Measurements from ENCODE around the gene CRYGN.

Gene CRYGN

GRCh38 chr7:151420144-151420543 lies 19.8 kb downstream of the CRYGN start:
- H3K27me3 ChIP-seq = no peaks in the 10 kb centered on the region
- no peaks in the 10 kb centered on the region for H3K9me3 ChIP-seq
- peaks cover 4 to 9% of the 10 kb centered on the region in 2 experiments for H3K4me1 ChIP-seq (ENCODE audit: control insufficient read depth in 1 of 2, insufficient read depth in 1 of 2, low read depth in 1 of 2, low read length in 1 of 2)
- H3K4me3 ChIP-seq (ENCODE audit: low read depth in 1 of 2, low read length in 1 of 2) = no peak overlapping the region
- TF ChIP-seq, protein P1, sequence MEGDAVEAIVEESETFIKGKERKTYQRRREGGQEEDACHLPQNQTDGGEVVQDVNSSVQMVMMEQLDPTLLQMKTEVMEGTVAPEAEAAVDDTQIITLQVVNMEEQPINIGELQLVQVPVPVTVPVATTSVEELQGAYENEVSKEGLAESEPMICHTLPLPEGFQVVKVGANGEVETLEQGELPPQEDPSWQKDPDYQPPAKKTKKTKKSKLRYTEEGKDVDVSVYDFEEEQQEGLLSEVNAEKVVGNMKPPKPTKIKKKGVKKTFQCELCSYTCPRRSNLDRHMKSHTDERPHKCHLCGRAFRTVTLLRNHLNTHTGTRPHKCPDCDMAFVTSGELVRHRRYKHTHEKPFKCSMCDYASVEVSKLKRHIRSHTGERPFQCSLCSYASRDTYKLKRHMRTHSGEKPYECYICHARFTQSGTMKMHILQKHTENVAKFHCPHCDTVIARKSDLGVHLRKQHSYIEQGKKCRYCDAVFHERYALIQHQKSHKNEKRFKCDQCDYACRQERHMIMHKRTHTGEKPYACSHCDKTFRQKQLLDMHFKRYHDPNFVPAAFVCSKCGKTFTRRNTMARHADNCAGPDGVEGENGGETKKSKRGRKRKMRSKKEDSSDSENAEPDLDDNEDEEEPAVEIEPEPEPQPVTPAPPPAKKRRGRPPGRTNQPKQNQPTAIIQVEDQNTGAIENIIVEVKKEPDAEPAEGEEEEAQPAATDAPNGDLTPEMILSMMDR (IDR thresholded peaks at IDR 0.05) = no peak
- H3K36me3 ChIP-seq = no peaks in the 10 kb centered on the region
- no peak overlapping the region for H3K27ac ChIP-seq

DNA sequence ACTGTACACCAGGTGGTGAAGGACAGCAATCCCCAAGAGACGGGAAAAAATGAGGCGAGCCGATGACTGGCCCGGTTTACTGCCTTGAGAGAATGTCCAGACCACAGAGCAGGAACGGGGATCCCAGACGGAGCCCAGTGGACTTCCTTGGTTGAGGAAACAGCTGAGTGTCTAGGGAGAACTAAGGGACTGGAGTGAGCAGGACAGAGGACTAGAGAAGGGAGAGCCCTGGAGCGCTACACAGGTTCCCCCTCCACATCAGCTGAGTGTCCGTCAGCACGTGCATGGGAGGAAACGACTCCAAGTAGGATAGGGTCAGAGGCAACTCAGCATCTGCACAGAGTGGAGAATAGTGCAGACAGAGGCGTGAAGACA lies 23.0 kb downstream of the CRYGN start:
- peaks cover 4 to 9% of the 10 kb centered on the region in 2 experiments for H3K4me1 ChIP-seq (ENCODE audit: control insufficient read depth in 1 of 2, insufficient read depth in 1 of 2, low read depth in 1 of 2, low read length in 1 of 2)
- H3K36me3 ChIP-seq = no peaks in the 10 kb centered on the region
- TF ChIP-seq, protein P1 (IDR thresholded peaks at IDR 0.05) = no peak
- H3K4me3 ChIP-seq (ENCODE audit: low read depth in 1 of 2, low read length in 1 of 2) = no peak overlapping the region
- peaks cover 15% of the 10 kb centered on the region for H3K27me3 ChIP-seq
- H3K9me3 ChIP-seq = no peaks in the 10 kb centered on the region
- H3K27ac ChIP-seq = no peak overlapping the region

- no peak overlapping the region for H3K27ac ChIP-seq
- H3K36me3 ChIP-seq = no peaks in the 10 kb centered on the region
- TF ChIP-seq, protein P1 (IDR thresholded peaks at IDR 0.05) = no peak
- H3K4me1 ChIP-seq (ENCODE audit: control insufficient read depth in 1 of 2, insufficient read depth in 1 of 2, low read depth in 1 of 2, low read length in 1 of 2) = peaks cover 4 to 9% of the 10 kb centered on the region in 2 experiments
- H3K9me3 ChIP-seq = no peaks in the 10 kb centered on the region
- peaks cover 21% of the 10 kb centered on the region for H3K27me3 ChIP-seq
- no peak overlapping the region for H3K4me3 ChIP-seq (ENCODE audit: low read depth in 1 of 2, low read length in 1 of 2)
These were observed 23.6 kb downstream of the CRYGN start for GRCh38 chr7:151416112-151416940.

GRCh38 chr7:151415375-151416105 lies 24.4 kb downstream of the CRYGN start:
- Histone ChIP-seq H3K27me3 (peaks cover 29% of the 10 kb centered on the region), H3K4me3 (ENCODE audit: low read depth in 1 of 2, low read length in 1 of 2) (no peak overlapping the region), H3K4me1 (ENCODE audit: control insufficient read depth in 1 of 2, insufficient read depth in 1 of 2, low read depth in 1 of 2, low read length in 1 of 2) (peaks cover 4 to 9% of the 10 kb centered on the region in 2 experiments), H3K27ac (no peak overlapping the region), H3K9me3 (no peaks in the 10 kb centered on the region), H3K36me3 (no peaks in the 10 kb centered on the region)
- TF ChIP-seq, protein P1 (IDR thresholded peaks at IDR 0.05) = no peak

DNA sequence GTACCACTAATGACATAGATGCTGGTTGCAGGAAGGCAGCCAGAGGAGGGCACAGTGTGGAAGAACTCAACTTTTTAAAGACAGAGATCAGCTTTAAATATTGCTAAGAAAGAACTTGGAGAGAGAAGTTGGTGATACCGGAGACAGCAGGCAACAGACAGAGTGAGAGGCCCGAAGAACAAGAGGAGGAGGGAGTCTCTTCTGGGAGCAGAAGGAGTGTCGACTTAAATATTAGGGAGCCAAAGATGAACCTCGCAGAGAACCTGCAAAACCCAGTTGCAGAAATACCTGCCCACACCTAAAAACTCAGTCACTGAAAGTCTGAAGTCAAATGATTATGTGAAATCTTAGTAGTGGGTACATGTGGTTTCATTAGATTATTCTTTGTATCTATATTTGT lies 26.7 kb downstream of the CRYGN start:
- H3K4me1 ChIP-seq (ENCODE audit: control insufficient read depth in 1 of 2, insufficient read depth in 1 of 2, low read depth in 1 of 2, low read length in 1 of 2) = peaks cover 4 to 27% of the 10 kb centered on the region in 2 experiments
- peaks cover 52% of the 10 kb centered on the region for H3K27me3 ChIP-seq
- H3K27ac ChIP-seq = no peak overlapping the region
- no peaks in the 10 kb centered on the region for H3K36me3 ChIP-seq
- TF ChIP-seq, protein P1 (IDR thresholded peaks at IDR 0.05) = no peak
- no peak overlapping the region for H3K4me3 ChIP-seq (ENCODE audit: low read depth in 1 of 2, low read length in 1 of 2)
- no peaks in the 10 kb centered on the region for H3K9me3 ChIP-seq
